Measurements from ENCODE around the gene ITIH3. TPM values are rescaled to one million over a fixed set of nuclear protein-coding genes. Genes with fewer than 3 reads are reported as not detected.

Gene ITIH3
- total RNA-seq, 1 experiment from 2014 or later: 0.26 TPM

- no peak for DNase-seq (ENCODE audit: low read depth, low spot score)
- in situ Hi-C loops (cut with HindIII; ENCODE audit: low pct_unique_long_range_greater_than_20kb, low sequenced_read_pairs): no loop called here
Observed at GRCh38 chr3:52834871-52835501, 40.4 kb downstream of the ITIH3 start, which contains the start of gene MUSTN1. TSS of gene MUSTN1 (minus strand) at chr3:52835019. CDS start at chr3:52834948, 71 bp downstream.

GRCh38 chr3:52835766-52836470, 41.3 kb downstream of the ITIH3 start:
- in situ Hi-C loops (cut with HindIII; ENCODE audit: low pct_unique_long_range_greater_than_20kb, low sequenced_read_pairs): no loop called here
- DNase-seq (ENCODE audit: low read depth, low spot score): no peak

GRCh38 chr3:52836471-52836845, 41.9 kb downstream of the ITIH3 start:
- DNase-seq (ENCODE audit: low read depth, low spot score): no peak
- in situ Hi-C loops (cut with HindIII; ENCODE audit: low pct_unique_long_range_greater_than_20kb, low sequenced_read_pairs): no loop called here

- in situ Hi-C loops (cut with HindIII; ENCODE audit: low pct_unique_long_range_greater_than_20kb, low sequenced_read_pairs): no loop called here
Observed at GRCh38 chr3:52836986-52837385, 42.4 kb downstream of the ITIH3 start.

GRCh38 chr3:52838561-52839267, 44.1 kb downstream of the ITIH3 start:
- no peak for DNase-seq (ENCODE audit: low read depth, low spot score)
- in situ Hi-C loops (cut with HindIII; ENCODE audit: low pct_unique_long_range_greater_than_20kb, low sequenced_read_pairs): no loop called here

More at GRCh38 chr3:52836986-52837385, 42.4 kb downstream of the ITIH3 start:
- no peak for DNase-seq (ENCODE audit: low read depth, low spot score)

- DNase-seq (ENCODE audit: low read depth, low spot score): no peak
- in situ Hi-C loops (cut with HindIII; ENCODE audit: low pct_unique_long_range_greater_than_20kb, low sequenced_read_pairs): no loop called here
Observed at GRCh38 chr3:52839268-52839575, 44.6 kb downstream of the ITIH3 start.

- in situ Hi-C loops (cut with HindIII; ENCODE audit: low pct_unique_long_range_greater_than_20kb, low sequenced_read_pairs): no loop called here
- DNase-seq (ENCODE audit: low read depth, low spot score): no peak
Observed at GRCh38 chr3:52839892-52840545, 45.4 kb downstream of the ITIH3 start.

- in situ Hi-C loops (cut with HindIII; ENCODE audit: low pct_unique_long_range_greater_than_20kb, low sequenced_read_pairs): no loop called here
Observed at GRCh38 chr3:52841211-52841980, 46.8 kb downstream of the ITIH3 start.

GRCh38 chr3:52841981-52842340, 47.4 kb downstream of the ITIH3 start:
- no peak for DNase-seq (ENCODE audit: low read depth, low spot score)
- in situ Hi-C loops (cut with HindIII; ENCODE audit: low pct_unique_long_range_greater_than_20kb, low sequenced_read_pairs): no loop called here

More at GRCh38 chr3:52841211-52841980, 46.8 kb downstream of the ITIH3 start:
- DNase-seq (ENCODE audit: low read depth, low spot score): no peak

- no peak for DNase-seq (ENCODE audit: low read depth, low spot score)
- in situ Hi-C loops (cut with HindIII; ENCODE audit: low pct_unique_long_range_greater_than_20kb, low sequenced_read_pairs): no loop called here
Observed at GRCh38 chr3:52842424-52842823, 47.8 kb downstream of the ITIH3 start.

GRCh38 chr3:52843108-52843865, 48.7 kb downstream of the ITIH3 start:
- in situ Hi-C loops (cut with HindIII; ENCODE audit: low pct_unique_long_range_greater_than_20kb, low sequenced_read_pairs): no loop called here
- DNase-seq (ENCODE audit: low read depth, low spot score): no peak

GRCh38 chr3:52843881-52844280, 49.3 kb downstream of the ITIH3 start:
- in situ Hi-C loops (cut with HindIII; ENCODE audit: low pct_unique_long_range_greater_than_20kb, low sequenced_read_pairs): no loop called here
- no peak for DNase-seq (ENCODE audit: low read depth, low spot score)

GRCh38 chr3:52844290-52844975, 49.8 kb downstream of the ITIH3 start:
- in situ Hi-C loops (cut with HindIII; ENCODE audit: low pct_unique_long_range_greater_than_20kb, low sequenced_read_pairs): no loop called here

GRCh38 chr3:52845157-52845556, 50.6 kb downstream of the ITIH3 start:
- in situ Hi-C loops (cut with HindIII; ENCODE audit: low pct_unique_long_range_greater_than_20kb, low sequenced_read_pairs): no loop called here
- DNase-seq (ENCODE audit: low read depth, low spot score): no peak

More at GRCh38 chr3:52844290-52844975, 49.8 kb downstream of the ITIH3 start:
- DNase-seq (ENCODE audit: low read depth, low spot score): no peak

- no peak for DNase-seq (ENCODE audit: low read depth, low spot score)
- in situ Hi-C loops (cut with HindIII; ENCODE audit: low pct_unique_long_range_greater_than_20kb, low sequenced_read_pairs): no loop called here
Observed at GRCh38 chr3:52845691-52846431, 51.3 kb downstream of the ITIH3 start.

- no peak for DNase-seq (ENCODE audit: low read depth, low spot score)
- in situ Hi-C loops (cut with HindIII; ENCODE audit: low pct_unique_long_range_greater_than_20kb, low sequenced_read_pairs): no loop called here
Observed at GRCh38 chr3:52846432-52846965, 51.9 kb downstream of the ITIH3 start.
